K562 (cell line): ENCODE measurements around the gene C15orf62. TPM values are rescaled to one million over a fixed set of nuclear protein-coding genes. Genes with fewer than 3 reads are reported as not detected.

Experiments
- AFF1 ChIP-seq, 2 experiments: fragments of 450-650 bp; IDR thresholded peaks; 2 replicates each; pipeline ENCODE4 v1.6.1; 2018; ENCODE audit warnings: mild to moderate bottlenecking in 2 of 2, low read depth in 1 of 2; ENCODE audit not compliant: partially characterized antibody in 2 of 2
- CBX5 ChIP-seq: IDR thresholded peaks from 2 replicates; pipeline ENCODE4 v1.6.1; 2014; ENCODE audit warnings: low read depth, borderline replicate concordance
- E2F3 ChIP-seq: fragments of 250-450 bp; sonication (Bioruptor Pico); IDR thresholded peaks from 2 replicates; pipeline ENCODE4 v1.4.0; 2020; ENCODE audit warnings: mild to moderate bottlenecking
- ETV5 ChIP-seq: sonication (generic); formaldehyde crosslinking; IDR thresholded peaks from 2 replicates; pipeline ENCODE4 v1.4.0; 2020; ENCODE audit warnings: low read depth, mild to moderate bottlenecking, missing genetic modification reagents
- FIP1L1 ChIP-seq: fragments of 200-400 bp; formaldehyde crosslinking; IDR thresholded peaks from 2 replicates; pipeline ENCODE4 v1.6.1; 2018; ENCODE audit warnings: mild to moderate bottlenecking, low read depth, low read length; ENCODE audit not compliant: poor library complexity, severe bottlenecking
- FOSL1 ChIP-seq: fragments of 200-800 bp; sonication (Bioruptor generic); conservative IDR thresholded peaks from 2 replicates; pipeline ENCODE4 v1.6.1; 2016; ENCODE audit warnings: missing genetic modification characterization, missing compliant biosample characterization
- GABPB1 ChIP-seq: sonication (generic); formaldehyde crosslinking; IDR thresholded peaks from 2 replicates; pipeline ENCODE4 v1.8.0; 2022; ENCODE audit warnings: mild to moderate bottlenecking, missing genetic modification reagents
- HDAC1 ChIP-seq, 2 experiments: fragments of 450-650 bp; IDR thresholded peaks; 2 replicates each; pipeline ENCODE4 v1.6.1; 2016 to 2017; ENCODE audit warnings: inconsistent platforms in 1 of 2, mild to moderate bottlenecking in 1 of 2, moderate library complexity in 1 of 2
- HDAC2 ChIP-seq: fragments of 450-650 bp; IDR thresholded peaks from 2 replicates; pipeline ENCODE4 v1.6.1; 2016; ENCODE audit warnings: mild to moderate bottlenecking
- HMG20A ChIP-seq: fragments of 450-650 bp; formaldehyde crosslinking; conservative IDR thresholded peaks from 2 replicates; pipeline ENCODE4 v1.4.0; 2020; ENCODE audit warnings: mild to moderate bottlenecking, mixed read lengths
- KAT2B ChIP-seq: IDR thresholded peaks from one replicate; pipeline ENCODE4 v1.6.1; 2012; ENCODE audit warnings: low read depth, mild to moderate bottlenecking, control low read depth, inconsistent platforms, low read length, moderate library complexity
- LEF1 ChIP-seq: fragments of 450-650 bp; IDR thresholded peaks from 2 replicates; pipeline ENCODE4 v1.6.1; 2016; ENCODE audit warnings: mild to moderate bottlenecking
- MTA3 ChIP-seq: fragments of 450-650 bp; formaldehyde crosslinking; IDR thresholded peaks from 2 replicates; pipeline ENCODE4 v1.6.1; 2017; ENCODE audit warnings: mild to moderate bottlenecking, borderline replicate concordance
- NFE2 ChIP-seq: IDR thresholded peaks from 2 replicates; pipeline ENCODE4 v1.6.1; 2014; ENCODE audit warnings: antibody characterized with exemption, low read depth
- NR2C2 ChIP-seq, 2 experiments: fragments of 200-800 bp in 1 of 2; sonication (Bioruptor generic) in 1 of 2; sonication (generic) in 1 of 2; formaldehyde crosslinking in 1 of 2; IDR thresholded peaks; 2 replicates each; pipeline versions ENCODE4 v1.6.1 to v1.8.0; 2016 to 2022; ENCODE audit warnings: mild to moderate bottlenecking in 1 of 2, missing compliant biosample characterization in 1 of 2, missing genetic modification characterization in 1 of 2, missing genetic modification reagents in 1 of 2
- PHF21A ChIP-seq: fragments of 450-650 bp; IDR thresholded peaks from 2 replicates; pipeline ENCODE4 v1.6.1; 2017; ENCODE audit warnings: low read depth, borderline replicate concordance
- RB1 ChIP-seq: fragments of 450-650 bp; IDR thresholded peaks from 2 replicates; pipeline ENCODE4 v1.6.1; 2017; ENCODE audit warnings: low read depth, mild to moderate bottlenecking
- SREBF2 ChIP-seq: sonication (generic); formaldehyde crosslinking; IDR thresholded peaks from 2 replicates; pipeline ENCODE4 v1.4.0; 2020; ENCODE audit warnings: mild to moderate bottlenecking, missing genetic modification reagents
- TAF9B ChIP-seq: fragments of 450-650 bp; IDR thresholded peaks from 2 replicates; pipeline ENCODE4 v1.6.1; 2018; ENCODE audit warnings: mild to moderate bottlenecking; ENCODE audit not compliant: partially characterized antibody
- TARDBP ChIP-seq: fragments of 450-650 bp; IDR thresholded peaks from 2 replicates; pipeline ENCODE4 v1.6.1; 2016
- YY1 ChIP-seq, 3 experiments: IDR thresholded peaks; 2 replicates each; pipeline ENCODE4 v1.6.1; 2011; ENCODE audit warnings: low read length in 2 of 3, mild to moderate bottlenecking in 2 of 3, moderate library complexity in 2 of 3, borderline replicate concordance in 1 of 3, control low read depth in 1 of 3, low read depth in 1 of 3; ENCODE audit not compliant: insufficient read depth in 3 of 3, insufficient replicate concordance in 2 of 3, control insufficient read depth in 1 of 3, insufficient read length in 1 of 3; ENCODE audit errors: extremely low read depth in 1 of 3
- ZNF449 ChIP-seq: fragments of 250-450 bp; sonication (Bioruptor Pico); IDR thresholded peaks from 2 replicates; pipeline ENCODE4 v1.8.0; 2022; ENCODE audit warnings: moderate library complexity, mild to moderate bottlenecking, inconsistent platforms
- polyA plus RNA-seq, 8 experiments: library from polyadenylated mRNA; depleted of rRNA in 4 of 8; stranded (reverse) in 5 of 8; unstranded in 3 of 8; fragments of >200 nt; fragmentation: Nextera tagmentation in 2 of 8; fragmentation: Illumina TruSeq in 1 of 8; extraction: Ambion mirVana in 2 of 8; extraction: Trizol in 1 of 8; gene quantifications; 2 replicates each; pipeline versions ENCODE4 v1.2.1 to v1.2.3, GENCODE V29; 2011 to 2014; ENCODE audit warnings: inconsistent platforms in 1 of 8, missing spikeins in 1 of 8
- total RNA-seq, 7 experiments: library from RNA; depleted of rRNA in 6 of 7; stranded (reverse); fragments of >200 nt in 6 of 7; fragmentation: Illumina TruSeq in 2 of 7; extraction: Trizol in 2 of 7; gene quantifications; 2 replicates each; pipeline versions ENCODE4 v1.2.1 to v1.2.3, GENCODE V29; 2011 to 2021; ENCODE audit warnings: low replicate concordance in 1 of 7

C15orf62 gene
- total and polyA plus RNA-seq, 9 of the 15 experiments (the other 6 are each of a cell fraction or from before 2014, with no cell fraction given): 0.01 to 0.76 (median 0.30) TPM; not detected in 1

- TF ChIP-seq AFF1 (IDR thresholded peaks at IDR 0.05; ENCODE audit: low read depth in 1 of 2, partially characterized antibody in 2 of 2) (peak in 1 of 2 experiments; percentile 17), PHF21A (no peak), NR2C2 (CRISPR knock-in tag; IDR thresholded peaks at IDR 0.05) (no peak), NR2C2 (tag; IDR thresholded peaks at IDR 0.05) (peak; percentile 51; the same call in 1 of the 2 replicates), KAT2B (peak; percentile 61), TARDBP (0 out of 2 replicates have a peak, but pooled peaks have one; percentile 31), RB1 (peak; percentile 99), HDAC1 (IDR thresholded peaks at IDR 0.05) (peak in 1 of 2 experiments; percentile 96; a peak in 2 of 4 replicates), HDAC2 (0 out of 2 replicates have a peak, but pooled peaks have one; percentile 36), YY1 (IDR thresholded peaks at IDR 0.05; ENCODE audit: borderline replicate concordance in 1 of 3, control insufficient read depth in 1 of 3, extremely low read depth in 1 of 3, insufficient read depth in 3 of 3, insufficient read length in 1 of 3, insufficient replicate concordance in 2 of 3, low read depth in 1 of 3, low read length in 2 of 3) (peak in 2 of 3 experiments; percentile 80 to 86), LEF1 (peak; percentile 56), FIP1L1 (peak; percentile 65), ZNF449 (CRISPR knock-in tag) (no peak), TAF9B (peak; percentile 78), GABPB1 (CRISPR knock-in tag) (peak; percentile 43; the same call in 1 of the 2 replicates), FOSL1 (tag) (peak; percentile 19; the same call in 1 of the 2 replicates), CBX5 (no peak), NFE2 (peak; percentile 2; the same call in 1 of the 2 replicates), E2F3 (CRISPR knock-in tag) (peak; percentile 96), HMG20A (CRISPR knock-in tag) (no peak), ETV5 (CRISPR knock-in tag) (no peak; the same call in 1 of the 2 replicates), SREBF2 (no peak), MTA3 (peak; percentile 78; the same call in 1 of the 2 replicates)
Measured at GRCh38 chr15:40754883-40755811, 14.6 kb upstream of the C15orf62 start, which contains the start of gene RMDN3 (continued).
